Left ventricle myocardium superior (tissue), 1 donor: ENCODE data around the gene TMIGD2. TPM values are rescaled to one million over a fixed set of nuclear protein-coding genes. Genes with fewer than 3 reads are reported as not detected.
"Not testable (repeated sequence)": the region's sequence is repeated elsewhere in the genome, so short reads cannot be mapped to it uniquely, and the experiment has no call there.

ENCODE experiments used
- ATAC-seq: fragments of 200-7000 bp; cut with Tn5 transposase; one replicate; pipeline ENCODE4 v1.9.1; 2020; ENCODE audit warnings: mild to moderate bottlenecking, moderate library complexity
- DNase-seq: peaks from one replicate; pipeline ENCODE4 v3.0.0-alpha.2; 2020
- intact Hi-C: fragments of 100-400 bp; cut with micrococcal nuclease; formaldehyde crosslinking; loops from one replicate; pipeline ENCODE4 v1.11.0; 2022
- total RNA-seq: library from RNA; stranded (reverse); fragmentation: NEBNext Ultra II Directional; extraction: Animal tissue kit (Norgen Biotek cat#: 25700); gene quantifications from one replicate; pipeline ENCODE4 v1.2.1, GENCODE V29; 2021
- donor health status: DM: no; HTN: yes; CAD: no; lungs with severe emphysema.

The TMIGD2 gene
- total RNA-seq, 1 donor from 2014 or later = not detected

DNA sequence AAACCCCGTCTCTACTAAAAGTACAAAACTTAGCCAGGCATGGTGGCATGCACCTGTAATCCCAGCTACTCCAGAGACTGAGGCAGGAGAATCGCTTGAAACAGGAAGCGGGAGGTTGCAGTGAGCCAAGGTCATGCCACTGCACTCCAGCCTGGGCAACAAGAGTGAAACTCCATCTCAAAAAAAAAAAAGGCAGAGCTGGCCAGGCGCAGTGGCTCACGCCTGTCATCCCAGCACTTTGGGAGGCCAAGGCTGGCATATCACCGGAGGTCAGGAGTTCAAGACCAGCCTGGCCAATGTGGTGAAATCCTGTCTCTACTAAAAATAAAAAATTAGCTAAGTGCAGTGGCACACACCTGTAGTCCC, 27.9 kb downstream of the TMIGD2 start:
- intact Hi-C loops, ATAC-seq, DNase-seq: not testable (repeated sequence)

DNA sequence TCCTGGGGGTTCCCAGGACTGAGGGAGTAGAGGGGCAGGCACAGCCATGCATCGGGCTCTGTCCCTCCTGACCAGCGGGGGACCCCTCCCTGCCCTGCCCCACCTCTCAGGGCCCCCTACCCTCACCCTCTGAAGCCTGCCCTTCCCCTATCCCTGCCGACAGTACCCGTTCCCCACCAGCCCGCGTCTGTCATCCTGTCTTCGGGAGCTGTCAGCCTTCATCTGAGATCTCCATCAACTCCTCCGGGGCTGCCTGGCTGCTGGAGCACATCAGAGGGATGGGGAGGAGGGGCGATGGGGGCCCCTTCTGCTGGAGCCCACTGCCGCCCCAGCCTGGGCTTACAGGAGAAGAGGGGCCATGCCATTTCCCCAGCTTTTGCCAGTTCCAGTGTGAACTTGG, 29.3 kb downstream of the TMIGD2 start:
- intact Hi-C loops = no loop called here
- ATAC-seq (no peak), DNase-seq (no peak)

DNA sequence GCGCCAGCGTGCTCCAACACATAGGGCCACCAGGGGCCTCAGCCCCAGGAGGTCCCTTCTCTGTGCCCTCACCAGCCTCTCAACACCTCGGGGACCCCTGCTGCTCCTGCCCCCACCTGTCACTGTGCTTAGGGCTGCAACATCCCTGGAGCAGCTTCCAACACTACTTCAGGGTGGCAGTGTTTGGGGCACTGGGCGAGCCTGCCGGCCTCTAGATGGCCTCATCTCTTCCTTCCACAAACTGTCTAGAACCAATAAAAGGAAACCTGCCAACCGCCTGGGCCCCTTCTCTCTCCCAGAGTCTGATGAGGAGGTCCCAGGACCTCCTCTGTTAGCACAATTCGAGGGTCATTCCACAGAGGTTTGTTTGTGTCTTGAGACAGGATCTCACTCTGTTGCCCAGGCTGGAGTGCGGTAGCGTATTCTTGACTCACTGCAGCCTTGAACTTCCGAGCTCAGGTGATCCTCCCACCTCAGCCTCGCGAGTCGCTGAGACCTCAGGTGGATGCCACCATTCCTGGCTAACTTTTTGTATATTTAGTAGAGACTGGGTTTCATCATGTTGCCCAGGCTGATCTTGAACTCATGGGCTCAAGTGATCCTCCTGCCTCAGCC, 33.3 kb downstream of the TMIGD2 start:
- ATAC-seq = no peak
- DNase-seq = no peak
- intact Hi-C loops = no loop called here

DNA sequence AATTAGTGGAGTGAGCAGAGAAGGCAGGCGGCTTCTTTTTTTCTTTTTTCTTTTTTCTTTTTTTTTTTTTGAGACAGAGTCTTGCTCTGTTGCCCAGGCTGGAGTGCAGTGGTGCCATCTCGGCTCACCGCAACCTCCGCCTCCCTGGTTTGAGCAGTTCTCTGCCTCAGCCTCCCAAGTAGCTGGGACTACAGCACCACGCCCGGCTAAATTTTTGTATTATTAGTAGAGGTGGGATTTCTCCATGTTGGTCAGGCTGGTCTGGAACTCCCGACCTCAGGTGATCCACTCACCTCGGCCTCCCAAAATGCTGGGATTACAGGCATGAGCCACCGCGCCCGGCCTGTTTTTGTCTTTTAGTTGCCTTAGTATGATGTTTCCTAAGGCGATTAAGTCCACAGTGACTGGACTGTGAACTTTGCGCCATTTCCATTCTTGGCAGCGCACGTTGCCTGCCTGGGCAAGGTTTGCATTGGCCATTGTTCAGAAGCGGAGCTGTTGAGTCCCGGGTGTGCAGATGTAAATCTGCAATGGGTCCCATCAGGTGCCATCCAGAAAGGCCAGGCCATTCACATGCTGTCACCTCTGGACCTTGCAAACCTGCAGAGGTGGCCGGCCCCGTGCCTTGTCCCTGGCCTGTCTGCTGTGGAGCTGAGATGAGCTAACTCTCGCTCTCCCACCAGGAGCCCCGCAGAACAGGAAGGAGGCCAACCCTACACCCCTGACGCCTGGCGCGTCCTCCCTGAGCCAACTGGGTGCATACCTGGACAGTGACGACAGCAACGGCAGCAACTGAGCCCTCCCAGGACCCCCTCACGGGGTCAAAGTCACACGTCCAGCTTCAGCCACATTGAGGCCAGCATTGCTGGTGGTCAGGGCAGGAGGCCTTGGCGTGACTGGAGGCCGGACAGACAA, 34.0 kb downstream of the TMIGD2 start:
- ATAC-seq (no peak), DNase-seq (no peak)
- intact Hi-C loops = no loop called here

DNA sequence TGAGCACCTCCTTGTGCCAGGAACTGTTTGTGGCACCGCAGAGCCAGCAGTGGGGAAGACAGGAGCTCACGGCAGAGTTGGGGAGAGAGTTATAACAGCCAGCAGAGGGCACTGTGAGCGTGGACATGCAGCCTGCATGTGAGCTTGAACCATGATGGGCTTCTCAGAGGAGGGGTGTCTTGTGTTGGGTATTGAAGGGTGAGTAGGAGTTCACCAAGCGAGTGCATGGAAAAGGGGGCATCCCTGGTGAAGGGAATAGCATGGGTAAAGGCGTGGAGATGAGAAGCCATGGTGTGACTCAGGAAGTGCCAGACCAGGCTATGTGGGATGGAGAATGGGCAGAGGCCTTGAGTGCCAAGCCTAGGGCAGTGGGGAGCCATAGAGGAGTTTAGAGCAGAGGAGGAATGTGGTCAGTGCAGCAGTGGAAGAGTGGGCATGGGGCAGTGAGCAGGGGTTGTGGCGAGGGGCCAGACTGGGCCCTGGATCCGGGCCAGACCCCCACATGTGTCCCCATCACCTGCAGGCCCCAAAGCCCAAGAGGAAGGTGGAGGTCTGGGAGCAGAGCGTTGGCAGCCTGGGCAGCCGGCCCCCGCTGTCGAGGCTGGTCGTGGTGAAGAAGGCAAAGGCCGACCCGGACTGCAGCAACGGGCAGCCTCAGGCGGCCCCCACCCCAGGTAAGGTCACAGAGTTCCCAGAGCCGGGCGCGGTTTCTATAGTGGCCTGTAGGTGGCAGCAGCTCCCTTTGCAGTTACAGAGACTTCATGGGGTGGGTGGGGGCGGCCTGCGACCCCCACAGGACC, 34.9 kb downstream of the TMIGD2 start:
- DNase-seq (peak; percentile 68), ATAC-seq (peak; percentile 73)
- intact Hi-C loops = no loop called here

DNA sequence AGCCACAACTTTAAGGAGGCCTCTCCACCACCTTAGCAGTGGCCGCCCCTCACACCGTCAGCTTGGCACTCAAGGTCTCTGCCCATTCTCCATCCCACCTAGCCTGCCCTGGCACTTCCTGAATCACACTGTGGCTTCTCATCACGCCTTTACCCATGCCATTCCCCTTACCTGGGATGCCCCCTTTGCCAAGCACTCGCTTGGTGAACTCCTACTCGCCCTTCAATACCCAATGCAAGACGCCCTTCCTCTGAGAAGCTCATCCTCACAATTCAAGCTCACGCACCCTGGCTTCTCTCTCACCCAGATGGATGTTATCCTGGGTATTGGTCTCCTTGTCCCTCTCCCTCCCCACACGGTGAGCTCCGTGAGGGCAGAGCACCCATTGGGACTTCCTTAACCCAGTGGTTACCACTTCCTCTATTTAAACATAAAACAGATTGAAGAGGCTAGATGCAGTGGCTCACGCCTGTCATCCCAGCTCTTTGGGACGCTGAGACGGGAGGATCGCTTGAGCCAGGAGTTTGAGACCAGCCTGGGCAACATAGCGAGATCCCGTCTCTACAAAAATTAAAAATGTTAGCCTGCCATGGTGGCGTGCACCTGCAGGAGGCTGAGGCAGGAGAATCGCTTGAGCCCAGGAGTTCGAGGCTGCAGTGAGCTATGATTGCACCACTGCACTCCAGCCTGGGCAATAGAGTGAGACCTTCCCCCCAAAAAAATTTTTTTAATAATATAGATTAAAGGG, 35.8 kb downstream of the TMIGD2 start:
- no peak for ATAC-seq
- intact Hi-C loops = no loop called here
- no peak for DNase-seq

DNA sequence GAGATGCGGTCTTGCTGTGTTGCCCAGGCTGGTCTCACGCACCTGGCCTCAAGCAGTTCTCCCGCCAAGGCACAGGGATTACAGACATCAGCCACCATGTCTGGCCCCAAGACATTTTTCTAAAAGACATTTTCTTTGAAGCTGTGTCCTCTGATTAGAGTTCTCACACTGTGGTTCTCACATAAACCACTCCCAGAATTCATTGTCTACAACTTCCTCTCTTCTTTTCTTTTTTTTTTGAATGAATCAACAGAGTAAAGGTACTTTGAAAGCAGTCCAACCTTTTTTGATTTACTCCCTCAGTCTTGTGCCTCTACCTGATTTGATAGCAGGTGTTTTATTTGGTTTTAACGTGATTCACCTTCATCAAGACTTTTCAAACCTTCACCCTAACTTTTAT, 37.4 kb downstream of the TMIGD2 start:
- intact Hi-C loops = no loop called here
- ATAC-seq = no peak

DNA sequence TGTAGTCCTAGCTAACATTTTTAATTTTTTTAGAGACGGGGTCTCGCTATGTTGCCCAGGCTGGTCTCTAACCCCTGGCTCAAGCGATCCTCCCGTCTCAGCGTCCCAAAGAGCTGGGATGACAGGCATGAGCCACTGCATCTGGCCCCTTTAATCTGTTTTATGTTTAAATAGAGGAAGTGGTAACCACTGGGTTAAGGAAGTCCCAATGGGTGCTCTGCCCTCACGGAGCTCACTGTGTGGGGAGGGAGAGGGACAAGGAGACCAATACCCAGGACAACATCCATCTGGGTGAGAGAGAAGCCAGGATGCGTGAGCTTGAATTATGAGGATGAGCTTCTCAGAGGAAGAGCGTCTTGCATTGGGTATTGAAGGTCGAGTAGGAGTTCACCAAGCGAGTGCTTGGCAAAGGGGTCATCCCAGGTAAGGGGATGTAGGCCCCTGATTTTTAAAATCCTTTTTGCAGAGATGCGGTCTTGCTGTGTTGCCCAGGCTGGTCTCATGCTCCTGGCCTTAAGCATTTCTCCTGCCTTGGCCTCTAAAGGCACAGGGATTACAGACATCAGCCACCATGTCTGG, 41.5 kb downstream of the TMIGD2 start:
- ATAC-seq (no peak), DNase-seq (no peak)
- intact Hi-C loops = no loop called here

More for the DNA sequence above, 37.4 kb downstream of the TMIGD2 start:
- no peak for DNase-seq

DNA sequence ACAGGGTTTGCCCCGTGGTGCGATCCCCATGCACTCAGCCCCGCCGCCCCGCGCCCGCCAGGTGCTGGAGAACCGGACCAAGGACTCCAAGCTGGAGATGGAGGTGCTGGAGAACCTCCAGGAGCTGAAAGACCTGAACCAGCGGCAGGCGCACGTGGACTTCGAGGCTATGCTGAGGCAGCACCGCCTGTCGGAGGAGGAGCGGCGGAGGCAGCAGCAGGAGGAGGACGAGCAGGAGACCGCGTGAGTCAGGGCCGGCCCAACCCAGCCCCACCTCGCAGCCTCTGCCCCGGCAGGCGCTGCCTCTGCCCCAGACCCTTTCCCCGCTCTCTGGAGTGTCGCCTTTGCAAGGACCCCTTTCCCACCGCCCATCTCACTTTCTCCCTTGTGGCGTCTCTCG, 44.0 kb downstream of the TMIGD2 start:
- no peak for ATAC-seq

DNA sequence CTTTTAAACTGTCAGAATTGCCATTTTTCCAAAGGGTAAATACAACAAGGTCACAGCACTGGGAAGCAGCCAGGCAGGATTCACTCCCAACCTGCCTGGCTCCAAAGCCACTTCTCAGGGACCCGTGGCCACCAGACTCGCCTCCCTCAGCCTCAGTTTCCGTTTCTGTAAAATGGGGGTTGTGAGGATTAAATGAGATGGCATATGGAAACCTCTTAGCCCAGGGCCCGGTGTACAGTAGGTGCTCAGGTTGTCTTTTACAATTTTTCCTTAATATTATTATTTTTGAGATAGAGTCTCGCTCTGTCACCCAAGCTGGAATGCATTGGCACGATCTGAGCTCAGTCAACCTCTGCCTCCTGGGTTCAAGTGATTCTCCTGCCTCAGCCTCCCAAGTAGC, 45.2 kb downstream of the TMIGD2 start:
- ATAC-seq (no peak), DNase-seq (no peak)
- intact Hi-C loops = no loop called here

More for the DNA sequence above, 44.0 kb downstream of the TMIGD2 start:
- no peak for DNase-seq
- intact Hi-C loops = no loop called here

DNA sequence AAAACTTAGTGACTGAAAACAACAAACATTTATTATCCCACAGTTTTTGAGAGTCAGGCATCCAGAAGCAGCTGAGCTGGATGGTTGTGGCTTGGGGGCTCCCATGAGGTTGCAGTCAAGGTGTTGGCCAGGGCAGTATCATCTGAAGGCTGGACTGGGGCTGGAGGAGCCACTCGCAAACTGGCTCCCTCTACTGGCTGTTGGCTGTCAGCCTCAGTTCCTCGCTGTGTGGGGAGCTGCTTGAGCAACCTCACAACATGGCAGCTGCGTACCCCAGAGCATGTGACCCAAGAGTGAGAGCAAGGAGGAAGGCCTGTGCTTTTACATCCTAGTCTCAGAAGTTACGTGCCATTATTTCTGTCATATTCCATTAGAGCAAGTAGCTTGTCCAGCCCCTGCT, 45.6 kb downstream of the TMIGD2 start:
- intact Hi-C loops = no loop called here
- ATAC-seq (no peak), DNase-seq (no peak)

DNA sequence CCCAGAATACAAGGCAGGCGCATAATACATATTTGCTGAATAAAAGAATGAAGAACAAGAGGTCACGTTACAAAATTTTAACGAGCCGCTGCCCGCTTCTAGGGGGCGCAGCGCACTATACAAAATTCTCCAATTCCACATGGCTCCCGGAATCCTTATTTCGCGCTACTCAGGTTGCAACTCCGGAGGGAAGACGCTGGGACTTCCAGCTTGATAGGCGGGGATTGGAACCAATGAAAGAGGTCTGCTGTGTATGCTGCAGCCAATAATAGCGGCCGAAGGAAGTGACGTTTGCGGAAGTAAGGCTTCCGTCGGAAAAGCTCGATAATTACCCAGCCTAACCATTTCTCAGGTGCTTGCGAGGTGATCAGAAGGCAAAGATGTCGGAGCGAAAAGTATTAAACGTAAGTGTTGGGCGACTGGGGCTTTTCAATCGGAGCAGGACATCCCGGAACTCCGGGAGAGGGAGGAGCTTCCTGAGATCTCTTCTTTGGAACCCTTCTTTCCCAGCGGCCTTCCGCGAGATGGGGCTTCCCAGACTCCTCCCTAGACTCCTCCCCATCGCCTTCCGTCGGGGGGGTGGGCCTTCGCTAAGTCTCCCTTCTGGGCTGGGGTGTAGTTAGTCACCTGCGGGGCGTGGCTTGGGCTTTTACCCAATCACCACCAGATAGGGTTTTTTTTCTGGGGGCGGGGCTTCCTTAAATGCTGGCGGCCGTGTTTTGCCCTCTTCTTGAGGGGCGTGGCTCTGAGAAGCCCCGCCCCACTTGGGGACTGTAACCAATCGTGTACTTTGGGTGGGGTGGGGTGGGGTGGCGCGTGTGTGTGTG, 55.2 kb downstream of the TMIGD2 start, which contains the start of gene YJU2:
Gene YJU2, plus strand, starts transcription at position 314 of the 827 bp plus-strand sequence. Its CDS starts 67 bp downstream, at position 381.
- ATAC-seq (peak; percentile 98), DNase-seq (peak; percentile 98)
- intact Hi-C loops = no loop called here

DNA sequence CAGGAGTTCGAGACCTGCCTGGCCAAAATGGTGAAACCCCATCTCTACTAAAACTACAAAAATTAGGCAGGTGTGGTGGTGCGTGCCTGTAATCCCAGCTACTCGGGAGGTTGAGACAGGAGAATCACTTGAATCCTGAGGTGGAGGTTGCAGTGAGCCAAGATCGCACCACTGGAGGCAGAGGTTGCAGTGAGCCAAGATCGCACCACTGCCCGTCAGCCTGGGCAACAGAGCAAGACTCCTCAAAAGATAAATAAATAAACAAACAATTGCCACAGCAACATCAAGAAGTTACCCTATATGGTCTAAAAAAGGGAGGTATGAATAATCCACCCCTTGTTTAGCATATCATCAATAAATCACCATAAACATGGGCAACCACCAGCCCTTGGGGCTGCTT, 56.3 kb downstream of the TMIGD2 start:
- ATAC-seq, intact Hi-C loops, DNase-seq: not testable (repeated sequence)

Other genes with a start within 250 kb of the TMIGD2 start
- 35.2 TPM for gene ZBTB7A, start 235.5 kb downstream of the TMIGD2 start, total RNA-seq
- 148 TPM for gene MAP2K2, start 178.3 kb downstream of the TMIGD2 start, total RNA-seq
- gene CREB3L3, start 148.8 kb downstream of the TMIGD2 start, total RNA-seq = not detected
- gene SIRT6, start 119.8 kb downstream of the TMIGD2 start, total RNA-seq = 9.3 TPM
- 0.42 TPM for gene ANKRD24, start 119.7 kb downstream of the TMIGD2 start, total RNA-seq
- gene EBI3, start 72.9 kb downstream of the TMIGD2 start, total RNA-seq = 0.92 TPM
- gene YJU2, start 55.3 kb downstream of the TMIGD2 start, total RNA-seq = 8.3 TPM
- not detected for gene SHD, start 23.1 kb downstream of the TMIGD2 start, total RNA-seq
- gene FSD1, start 2.2 kb upstream of the TMIGD2 start, total RNA-seq = not detected
- gene STAP2, start 36.4 kb upstream of the TMIGD2 start, total RNA-seq = 4.2 TPM
- 19.2 TPM for gene MPND, start 41.2 kb upstream of the TMIGD2 start, total RNA-seq
- 19.1 TPM for gene SH3GL1, start 98.2 kb upstream of the TMIGD2 start, total RNA-seq
- gene CHAF1A, start 100.3 kb upstream of the TMIGD2 start, total RNA-seq = 7.2 TPM
- gene UBXN6, start 155.4 kb upstream of the TMIGD2 start, total RNA-seq = 127 TPM
- 30.3 TPM for gene HDGFL2, start 169.9 kb upstream of the TMIGD2 start, total RNA-seq
- 235 TPM for gene PLIN4, start 216.1 kb upstream of the TMIGD2 start, total RNA-seq
- gene PLIN5, start 232.8 kb upstream of the TMIGD2 start, total RNA-seq = 44.2 TPM
- 0.30 TPM for gene LRG1, start 237.6 kb upstream of the TMIGD2 start, total RNA-seq